Measurements from ENCODE around the gene DAPP1.
A peak's percentile ranks its signal among the peaks of the same experiment; 100 is the strongest.

Gene DAPP1

GRCh38 chr4:99894998-99895397, 78.4 kb downstream of the DAPP1 start:
- TF ChIP-seq CTCF (conservative IDR thresholded peaks at IDR 0.05) = no peak
- H3K27ac ChIP-seq = peak overlapping the region; percentile 78

DNA sequence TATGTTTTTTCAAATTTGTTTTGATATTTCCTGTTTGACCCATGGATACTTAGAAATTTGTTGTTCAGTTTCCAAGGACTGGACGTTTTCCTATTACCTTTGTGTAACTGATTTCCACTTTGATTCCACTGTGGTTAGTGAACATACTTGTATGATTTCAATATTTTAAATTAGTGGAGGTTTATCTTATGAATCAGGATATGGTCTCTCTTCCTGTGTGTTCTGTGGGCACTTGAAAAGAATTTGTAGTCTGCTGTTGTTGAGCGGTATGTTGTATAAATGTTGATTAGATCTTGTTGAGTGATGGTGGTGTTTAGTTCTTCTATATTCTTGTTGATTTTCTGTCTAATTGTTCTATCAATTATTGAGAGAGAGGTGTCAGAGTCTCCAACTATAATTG, 98.8 kb downstream of the DAPP1 start:
- no peak for TF ChIP-seq CTCF (conservative IDR thresholded peaks at IDR 0.05)
- no peak overlapping the region for H3K27ac ChIP-seq

DNA sequence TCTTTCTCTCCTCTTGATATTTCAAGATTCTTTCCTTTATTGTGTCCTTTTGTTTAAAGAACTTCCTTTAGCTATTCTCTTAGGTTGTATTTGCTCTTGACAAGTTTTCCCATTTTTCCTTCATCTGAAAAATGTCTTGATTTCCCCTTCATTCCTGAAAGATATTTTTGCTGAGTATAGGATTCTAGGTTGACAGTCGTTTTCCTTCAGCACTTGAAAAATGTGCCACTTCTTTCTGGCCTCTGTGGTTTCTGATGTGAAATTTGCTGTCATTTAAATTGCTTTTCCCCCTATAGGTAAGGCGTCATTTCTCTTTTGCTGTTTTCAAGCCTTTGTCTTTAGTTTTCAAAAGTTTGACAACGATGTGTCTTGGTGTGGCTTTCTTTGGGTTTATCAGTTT, 100.9 kb downstream of the DAPP1 start:
- no peak overlapping the region for H3K27ac ChIP-seq
- TF ChIP-seq CTCF (conservative IDR thresholded peaks at IDR 0.05) = no peak

DNA sequence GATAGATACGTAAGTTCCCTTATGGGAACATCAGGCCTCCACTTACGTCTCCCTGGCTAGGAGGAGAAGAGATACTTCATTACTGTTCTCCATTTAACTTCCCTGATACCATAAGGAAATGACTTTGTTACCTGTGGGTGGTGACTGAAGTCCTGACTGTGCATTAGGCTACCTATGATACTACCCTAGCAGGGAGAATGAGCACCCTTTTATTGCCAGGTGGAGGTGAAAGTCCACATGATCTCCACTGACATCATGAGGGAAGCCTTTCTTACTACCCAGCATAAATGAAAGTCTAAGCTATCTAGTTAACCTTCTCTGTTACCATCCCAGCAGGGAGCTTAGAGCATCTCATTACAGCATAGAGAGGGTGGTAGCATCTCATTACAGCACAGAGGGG, 102.0 kb downstream of the DAPP1 start:
- TF ChIP-seq CTCF (conservative IDR thresholded peaks at IDR 0.05) = no peak
- no peak overlapping the region for H3K27ac ChIP-seq

Data from VCaP (cell line).